Smooth muscle cell (in vitro differentiated cells): ENCODE measurements around the gene RPUSD3. TPM values are rescaled to one million over a fixed set of nuclear protein-coding genes. Genes with fewer than 3 reads are reported as not detected.

Experiments
- DNase-seq: peaks from one replicate; lab custom pipeline; 2025; ENCODE audit not compliant: unreplicated experiment; lab: John Stamatoyannopoulos, UW
- H2AFZ ChIP-seq: fragments of 200-600 bp; sonication (generic); 2 replicates; pipeline ENCODE4 v1.6.0; 2016; ENCODE audit warnings: antibody characterized with exemption, low read depth, mild to moderate bottlenecking
- H3F3A ChIP-seq: fragments of 200-600 bp; sonication (generic); 2 replicates; pipeline ENCODE4 v1.6.0; 2017; ENCODE audit warnings: antibody characterized with exemption, low read depth
- H3K27ac ChIP-seq: fragments of 200-600 bp; sonication (generic); 2 replicates; pipeline ENCODE4 v1.5.1; 2016; ENCODE audit warnings: low read depth, mild to moderate bottlenecking
- H3K27me3 ChIP-seq: fragments of 200-600 bp; sonication (generic); 2 replicates; pipeline ENCODE4 v1.6.1; 2016; ENCODE audit warnings: low read depth, mild to moderate bottlenecking
- H3K36me3 ChIP-seq: fragments of 200-600 bp; sonication (generic); 2 replicates; pipeline ENCODE4 v1.5.1; 2016; ENCODE audit warnings: low read depth
- H3K4me1 ChIP-seq: fragments of 200-600 bp; sonication (generic); 2 replicates; pipeline ENCODE4 v1.5.1; 2016; ENCODE audit warnings: low read depth
- H3K4me2 ChIP-seq: fragments of 200-600 bp; sonication (generic); 2 replicates; pipeline ENCODE4 v1.6.0; 2016; ENCODE audit warnings: mild to moderate bottlenecking
- H3K4me3 ChIP-seq: fragments of 200-600 bp; sonication (generic); 2 replicates; pipeline ENCODE4 v1.5.1; 2016; ENCODE audit warnings: mild to moderate bottlenecking
- H3K79me2 ChIP-seq: fragments of 200-600 bp; sonication (generic); 2 replicates; pipeline ENCODE4 v1.6.0; 2016; ENCODE audit warnings: low read depth, mild to moderate bottlenecking
- H3K9ac ChIP-seq: fragments of 200-600 bp; sonication (generic); 2 replicates; pipeline ENCODE4 v1.6.0; 2016; ENCODE audit warnings: low read depth
- H3K9me3 ChIP-seq: fragments of 200-600 bp; sonication (generic); replicated peaks from 2 replicates; pipeline ENCODE4 v1.5.1; 2016; ENCODE audit warnings: low read depth
- H4K20me1 ChIP-seq: fragments of 200-600 bp; sonication (generic); 2 replicates; pipeline ENCODE4 v1.6.0; 2016; ENCODE audit warnings: low read depth
- CTCF ChIP-seq: fragments of 200-600 bp; sonication (generic); IDR thresholded peaks from 2 replicates; pipeline ENCODE4 v1.5.1; 2017; ENCODE audit warnings: borderline replicate concordance, mild to moderate bottlenecking, antibody characterized with exemption; ENCODE audit not compliant: insufficient read depth, poor library complexity, severe bottlenecking
- WGBS: methylation state at CpG from one replicate; pipeline ENCODE4 v1.1.7; 2016; ENCODE audit warnings: low lambda C conversion rate; 5-methylcytosine and 5-hydroxymethylcytosine counted together
- polyA plus RNA-seq: library from polyadenylated mRNA; unstranded; fragments of >200 nt; fragmentation: Nextera tagmentation; extraction: Ambion mirVana; gene quantifications from 2 replicates; pipeline ENCODE4 v1.2.1, GENCODE V29; 2016
- total RNA-seq: library from RNA; depleted of rRNA; stranded (reverse); fragments of >200 nt; gene quantifications from 2 replicates; pipeline ENCODE4 v1.2.3, GENCODE V29; 2014

Gene RPUSD3
- total and polyA plus RNA-seq, 2 experiments from 2014 or later = 62.8 to 84.6 TPM

- no peaks in the 10 kb centered on the region for H3K27me3 ChIP-seq
- no peak overlapping the region for H3K9ac ChIP-seq
- no peak overlapping the region for H3K27ac ChIP-seq
- H3K4me2 ChIP-seq = no peak overlapping the region
- peaks cover 1% of the 10 kb centered on the region for H4K20me1 ChIP-seq
- H3K4me1 ChIP-seq = peaks cover 8% of the 10 kb centered on the region
- TF ChIP-seq CTCF = no peak
- H3K4me3 ChIP-seq = no peak overlapping the region
- H2AFZ ChIP-seq = no peak overlapping the region
- H3K9me3 ChIP-seq = no peaks in the 10 kb centered on the region
- H3K79me2 ChIP-seq = no peaks in the 10 kb centered on the region
- peaks cover 33% of the 10 kb centered on the region for H3F3A ChIP-seq
- 98% methylated on average over 5 of the region's 5 CpGs for WGBS
- no peak for DNase-seq
- peaks cover 12% of the 10 kb centered on the region for H3K36me3 ChIP-seq
These were observed 38.8 kb downstream of the RPUSD3 start for GRCh38 chr3:9804996-9805395.

GRCh38 chr3:9803494-9803893, 40.3 kb downstream of the RPUSD3 start:
- 96% methylated on average over 1 of the region's 1 CpG for WGBS

GRCh38 chr3:9800529-9800928, 43.3 kb downstream of the RPUSD3 start:
- Histone ChIP-seq H3K9me3 (no peaks in the 10 kb centered on the region), H4K20me1 (peaks cover 42% of the 10 kb centered on the region), H3K27ac (no peak overlapping the region), H3K36me3 (peaks cover 32% of the 10 kb centered on the region), H3K79me2 (peaks cover 41% of the 10 kb centered on the region), H3K4me2 (no peak overlapping the region), H2AFZ (no peak overlapping the region), H3K27me3 (no peaks in the 10 kb centered on the region), H3K9ac (no peak overlapping the region), H3K4me1 (no peaks in the 10 kb centered on the region), H3K4me3 (no peak overlapping the region), H3F3A (peaks cover 10% of the 10 kb centered on the region)
- WGBS = 94% methylated on average over 5 of the region's 5 CpGs
- no peak for DNase-seq
- peak; percentile 21 for TF ChIP-seq CTCF

More at GRCh38 chr3:9803494-9803893, 40.3 kb downstream of the RPUSD3 start:
- H3K27me3 ChIP-seq = no peaks in the 10 kb centered on the region
- peaks cover 17% of the 10 kb centered on the region for H3K36me3 ChIP-seq
- no peak for TF ChIP-seq CTCF
- H3K79me2 ChIP-seq = peaks cover 11% of the 10 kb centered on the region
- H2AFZ ChIP-seq = no peak overlapping the region
- DNase-seq = no peak
- no peak overlapping the region for H3K9ac ChIP-seq
- H3K27ac ChIP-seq = no peak overlapping the region
- no peak overlapping the region for H3K4me3 ChIP-seq
- H3K4me1 ChIP-seq = no peaks in the 10 kb centered on the region
- peaks cover 16% of the 10 kb centered on the region for H4K20me1 ChIP-seq
- peaks cover 23% of the 10 kb centered on the region for H3F3A ChIP-seq
- H3K4me2 ChIP-seq = no peak overlapping the region
- no peaks in the 10 kb centered on the region for H3K9me3 ChIP-seq

- Histone ChIP-seq H3K4me1 (peaks cover 5% of the 10 kb centered on the region), H3K36me3 (peaks cover 26% of the 10 kb centered on the region), H4K20me1 (peaks cover 52% of the 10 kb centered on the region), H3K27ac (no peak overlapping the region), H3K9me3 (no peaks in the 10 kb centered on the region), H3K4me3 (no peak overlapping the region), H3K4me2 (no peak overlapping the region), H3K9ac (no peak overlapping the region), H2AFZ (no peak overlapping the region), H3K27me3 (no peaks in the 10 kb centered on the region), H3F3A (no peaks in the 10 kb centered on the region), H3K79me2 (peaks cover 67% of the 10 kb centered on the region)
- no peak for TF ChIP-seq CTCF
- 97% methylated on average over 12 of the region's 12 CpGs for WGBS
- DNase-seq = no peak
These were observed 46.4 kb downstream of the RPUSD3 start for GRCh38 chr3:9797196-9797945.
